ENCODE measurements around the gene SIGMAR1.

DNA sequence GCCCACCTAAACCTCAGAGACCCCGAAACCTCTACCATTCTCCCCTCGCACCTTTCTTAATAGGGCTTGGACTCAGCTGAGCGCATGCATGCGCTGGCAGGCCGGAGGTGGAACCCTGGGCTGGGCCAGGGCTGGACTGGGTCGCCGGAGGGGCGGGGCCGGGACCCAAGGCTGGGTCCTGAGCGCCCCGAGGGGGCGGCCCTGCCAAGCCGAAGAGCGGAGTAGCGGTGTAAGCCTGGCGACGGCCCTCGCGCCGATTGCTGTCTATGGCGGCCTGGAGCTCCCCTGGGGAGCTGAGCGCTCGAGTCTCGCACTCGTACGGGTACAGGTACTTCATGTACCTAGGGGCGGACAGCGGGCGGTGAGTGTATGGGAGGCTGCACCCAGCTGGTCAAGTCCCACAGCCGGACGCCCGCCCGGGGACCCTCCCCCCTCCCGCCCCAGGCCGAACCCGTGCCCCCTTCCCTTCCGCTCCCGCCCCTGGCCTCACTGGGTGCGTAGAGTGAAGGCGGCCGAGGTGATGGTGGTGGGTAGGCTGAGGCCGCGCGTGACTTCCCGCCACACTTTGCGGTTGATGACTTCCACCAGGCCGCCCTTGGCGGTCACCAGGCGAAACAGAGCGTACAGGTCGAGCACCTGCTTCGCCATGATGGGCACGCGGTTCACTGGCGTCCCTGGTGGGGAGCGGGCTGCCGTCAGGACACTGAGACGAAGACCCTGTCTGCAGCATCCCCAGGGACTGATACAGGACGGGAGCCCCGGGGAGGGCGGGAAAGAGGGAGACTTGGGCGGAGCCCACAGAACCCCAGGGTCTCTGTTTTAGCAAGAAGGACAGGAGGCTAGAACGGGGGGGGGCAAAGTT lies 14.0 kb downstream of the SIGMAR1 start:
- TF ChIP-seq, protein P1, sequence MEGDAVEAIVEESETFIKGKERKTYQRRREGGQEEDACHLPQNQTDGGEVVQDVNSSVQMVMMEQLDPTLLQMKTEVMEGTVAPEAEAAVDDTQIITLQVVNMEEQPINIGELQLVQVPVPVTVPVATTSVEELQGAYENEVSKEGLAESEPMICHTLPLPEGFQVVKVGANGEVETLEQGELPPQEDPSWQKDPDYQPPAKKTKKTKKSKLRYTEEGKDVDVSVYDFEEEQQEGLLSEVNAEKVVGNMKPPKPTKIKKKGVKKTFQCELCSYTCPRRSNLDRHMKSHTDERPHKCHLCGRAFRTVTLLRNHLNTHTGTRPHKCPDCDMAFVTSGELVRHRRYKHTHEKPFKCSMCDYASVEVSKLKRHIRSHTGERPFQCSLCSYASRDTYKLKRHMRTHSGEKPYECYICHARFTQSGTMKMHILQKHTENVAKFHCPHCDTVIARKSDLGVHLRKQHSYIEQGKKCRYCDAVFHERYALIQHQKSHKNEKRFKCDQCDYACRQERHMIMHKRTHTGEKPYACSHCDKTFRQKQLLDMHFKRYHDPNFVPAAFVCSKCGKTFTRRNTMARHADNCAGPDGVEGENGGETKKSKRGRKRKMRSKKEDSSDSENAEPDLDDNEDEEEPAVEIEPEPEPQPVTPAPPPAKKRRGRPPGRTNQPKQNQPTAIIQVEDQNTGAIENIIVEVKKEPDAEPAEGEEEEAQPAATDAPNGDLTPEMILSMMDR (IDR thresholded peaks at IDR 0.05; ENCODE audit: insufficient read depth, low read length, poor library complexity, severe bottlenecking), result no peak
- no peak for TF ChIP-seq EZH2phosphoT487 (conservative IDR thresholded peaks at IDR 0.05; ENCODE audit: low read length)

Measured in SU-DHL-6 (cell line).